ENCODE results near the gene MYLK4.
"Not testable (repeated sequence)": the region's sequence is repeated elsewhere in the genome, so short reads cannot be mapped to it uniquely, and the experiment has no call there.

DNA sequence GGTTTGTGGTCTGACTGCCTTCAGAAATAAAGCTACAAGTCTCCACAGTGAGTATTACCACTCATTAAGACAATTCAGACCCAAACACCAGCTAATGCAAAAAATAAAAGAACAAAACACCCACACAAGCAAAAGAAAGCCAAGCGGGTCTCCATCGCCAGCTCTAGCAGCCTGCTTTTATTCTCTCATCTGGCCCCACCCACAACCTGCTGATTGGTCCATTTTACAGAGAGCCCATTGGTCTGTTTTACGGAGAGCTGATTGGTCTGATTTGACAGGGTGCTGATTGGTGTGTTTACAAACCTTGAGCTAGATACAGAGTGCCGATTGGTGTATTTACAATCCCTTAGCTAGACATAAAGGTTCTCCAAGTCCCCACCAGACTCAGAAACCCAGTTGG is 12.1 kb upstream of the MYLK4 start:
- not testable (repeated sequence) for TF ChIP-seq ZFX (IDR thresholded peaks at IDR 0.05; ENCODE audit: borderline replicate concordance); CTCF (IDR thresholded peaks at IDR 0.05)
